Lower leg skin (tissue), 4 donors: Measurements from ENCODE around the gene PTH2. TPM values are rescaled to one million over a fixed set of nuclear protein-coding genes. Genes with fewer than 3 reads are reported as not detected.
"Not testable (repeated sequence)": the region's sequence is repeated elsewhere in the genome, so short reads cannot be mapped to it uniquely, and the experiment has no call there.

Experiments
- DNase-seq, 2 donors: peaks; one replicate each; pipeline ENCODE4 v3.0.0-alpha.2; 2019; ENCODE audit warnings: low spot score in 2 of 2
- H3K4me3 ChIP-seq: fragments of 200-600 bp; sonication (generic); 2 replicates; pipeline ENCODE4 v1.5.1; 2017; ENCODE audit warnings: mild to moderate bottlenecking, low read depth; ENCODE audit not compliant: poor library complexity, severe bottlenecking
- POLR2A ChIP-seq, 2 donors: fragments of 450-650 bp; IDR thresholded peaks; one replicate each; pipeline ENCODE4 v1.6.1; 2016 to 2017; ENCODE audit warnings: antibody characterized with exemption in 2 of 2, mild to moderate bottlenecking in 1 of 2, moderate library complexity in 1 of 2
- WGBS, 2 donors: methylation state at CpG; one replicate each; pipeline ENCODE4 v1.1.5; 2018; 5-methylcytosine and 5-hydroxymethylcytosine counted together
- intact Hi-C: fragments of 100-400 bp; cut with DNase I; formaldehyde crosslinking; loops from one replicate; pipeline ENCODE4 v1.15.0; 2023; ENCODE audit warnings: low total_unique reads
- total RNA-seq, 4 donors: library from RNA; depleted of rRNA; stranded (reverse); fragments of >200 nt; gene quantifications; one replicate each; pipeline ENCODE4 v1.1.0, GENCODE V29; 2016
- TF ChIP-seq, protein P1 (sequence below), 3 donors: fragments of 450-650 bp; IDR thresholded peaks; one replicate each; pipeline ENCODE4 v1.5.1; 2016; ENCODE audit warnings: antibody characterized with exemption in 3 of 3, mild to moderate bottlenecking in 3 of 3, moderate library complexity in 2 of 3

Gene PTH2
- total RNA-seq, 4 donors from 2014 or later, result not detected

DNA sequence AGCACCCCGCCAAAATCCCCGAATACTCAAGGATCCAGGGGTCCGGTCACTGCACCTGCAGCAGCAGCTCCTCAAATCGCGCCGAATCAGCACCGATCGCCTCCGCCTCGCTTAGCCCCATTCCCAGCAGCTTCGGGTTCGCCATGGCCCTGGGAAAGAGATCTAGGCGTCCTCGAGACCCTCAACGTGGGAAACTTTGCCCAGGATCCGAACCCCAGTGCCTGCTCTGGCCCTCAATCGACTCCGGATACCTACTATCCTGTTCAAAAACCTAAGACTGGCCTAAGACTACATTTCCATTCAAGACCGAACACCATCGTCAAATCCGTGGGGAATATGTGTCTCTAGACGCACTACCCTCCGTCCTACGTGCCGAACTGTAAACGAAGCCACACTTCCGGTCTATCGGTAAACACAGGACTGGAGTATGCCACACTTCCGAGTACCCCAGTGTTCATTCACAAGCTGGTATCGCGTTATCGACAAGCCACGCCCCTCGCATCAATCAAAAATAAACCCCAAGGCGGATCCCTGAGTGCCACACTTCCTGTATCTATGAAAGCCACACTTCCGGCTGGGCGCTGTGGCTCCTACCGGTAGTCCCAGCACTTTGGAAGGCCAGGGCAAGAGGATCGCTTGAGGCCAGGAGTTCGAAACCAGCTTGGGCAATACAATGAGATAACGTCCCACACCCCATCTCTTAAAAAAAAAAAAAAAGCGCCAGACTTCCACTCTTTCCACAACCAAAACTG is 28.4 kb upstream of the PTH2 start, which contains the start of gene PIH1D1:
PIH1D1 (minus strand) TSS at position 385 of the 752 bp plus-strand sequence; CDS start at position 145, 240 bp downstream.
- 1 to 2% methylated on average over 42 of the region's 42 CpGs for WGBS, 2 donors
- DNase-seq, result peak; percentile 99
- H3K4me3 ChIP-seq, result peak within 1 kb of the TSS; percentile 50
- TF ChIP-seq POLR2A (IDR thresholded peaks at IDR 0.05), result no peak
- TF ChIP-seq, protein P1, sequence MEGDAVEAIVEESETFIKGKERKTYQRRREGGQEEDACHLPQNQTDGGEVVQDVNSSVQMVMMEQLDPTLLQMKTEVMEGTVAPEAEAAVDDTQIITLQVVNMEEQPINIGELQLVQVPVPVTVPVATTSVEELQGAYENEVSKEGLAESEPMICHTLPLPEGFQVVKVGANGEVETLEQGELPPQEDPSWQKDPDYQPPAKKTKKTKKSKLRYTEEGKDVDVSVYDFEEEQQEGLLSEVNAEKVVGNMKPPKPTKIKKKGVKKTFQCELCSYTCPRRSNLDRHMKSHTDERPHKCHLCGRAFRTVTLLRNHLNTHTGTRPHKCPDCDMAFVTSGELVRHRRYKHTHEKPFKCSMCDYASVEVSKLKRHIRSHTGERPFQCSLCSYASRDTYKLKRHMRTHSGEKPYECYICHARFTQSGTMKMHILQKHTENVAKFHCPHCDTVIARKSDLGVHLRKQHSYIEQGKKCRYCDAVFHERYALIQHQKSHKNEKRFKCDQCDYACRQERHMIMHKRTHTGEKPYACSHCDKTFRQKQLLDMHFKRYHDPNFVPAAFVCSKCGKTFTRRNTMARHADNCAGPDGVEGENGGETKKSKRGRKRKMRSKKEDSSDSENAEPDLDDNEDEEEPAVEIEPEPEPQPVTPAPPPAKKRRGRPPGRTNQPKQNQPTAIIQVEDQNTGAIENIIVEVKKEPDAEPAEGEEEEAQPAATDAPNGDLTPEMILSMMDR (IDR thresholded peaks at IDR 0.05), result no peak
- intact Hi-C loops, result no loop called here

DNA sequence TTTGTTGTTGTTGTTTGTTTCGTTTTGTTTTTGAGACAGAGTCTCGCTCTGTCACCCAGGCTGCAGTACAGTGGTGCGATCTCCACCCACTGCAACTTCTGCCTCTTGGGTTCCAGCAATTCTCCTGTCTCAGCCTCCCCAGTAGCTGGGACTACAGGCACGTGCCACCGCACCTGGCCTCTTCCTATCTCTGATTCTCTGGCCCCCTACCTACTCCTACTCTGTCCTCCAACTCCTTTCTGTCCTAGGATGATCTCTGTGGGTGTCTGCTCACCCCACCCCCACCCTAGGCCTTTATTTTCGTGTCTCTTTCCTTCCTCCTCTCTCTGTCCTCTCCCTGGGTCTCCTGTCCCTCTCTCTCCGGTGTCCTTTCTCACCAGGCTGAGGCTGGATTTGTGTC is 27.2 kb upstream of the PTH2 start:
- TF ChIP-seq, protein P1 (IDR thresholded peaks at IDR 0.05), result no peak
- TF ChIP-seq POLR2A (IDR thresholded peaks at IDR 0.05), result no peak
- DNase-seq, result no peak
- 83% methylated on average over 7 of the region's 7 CpGs for WGBS, 2 donors
- H3K4me3 ChIP-seq, result no peak overlapping the region
- intact Hi-C loops, result no loop called here

DNA sequence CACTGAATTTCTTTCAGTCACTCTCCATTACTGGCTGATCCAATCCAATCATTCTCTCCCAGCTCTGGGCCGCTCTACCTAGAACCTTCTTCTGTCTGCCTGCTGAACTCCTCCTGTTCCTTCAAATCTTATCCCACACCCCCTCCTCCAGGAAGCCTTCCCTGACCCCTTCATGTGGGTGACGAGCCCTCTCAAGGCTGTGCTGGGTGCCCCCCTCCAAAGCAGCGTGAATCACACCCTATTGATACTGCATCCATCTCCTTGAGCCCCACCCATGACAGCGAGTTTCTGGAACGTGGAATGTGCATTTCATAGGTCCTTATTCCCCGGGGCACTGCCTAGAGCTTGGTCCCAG is 25.2 kb upstream of the PTH2 start:
- TF ChIP-seq, protein P1 (IDR thresholded peaks at IDR 0.05), result no peak
- TF ChIP-seq POLR2A (IDR thresholded peaks at IDR 0.05), result no peak
- intact Hi-C loops, result no loop called here
- no peak overlapping the region for H3K4me3 ChIP-seq
- 89% methylated on average over 6 of the region's 6 CpGs for WGBS, 2 donors
- DNase-seq, result no peak

DNA sequence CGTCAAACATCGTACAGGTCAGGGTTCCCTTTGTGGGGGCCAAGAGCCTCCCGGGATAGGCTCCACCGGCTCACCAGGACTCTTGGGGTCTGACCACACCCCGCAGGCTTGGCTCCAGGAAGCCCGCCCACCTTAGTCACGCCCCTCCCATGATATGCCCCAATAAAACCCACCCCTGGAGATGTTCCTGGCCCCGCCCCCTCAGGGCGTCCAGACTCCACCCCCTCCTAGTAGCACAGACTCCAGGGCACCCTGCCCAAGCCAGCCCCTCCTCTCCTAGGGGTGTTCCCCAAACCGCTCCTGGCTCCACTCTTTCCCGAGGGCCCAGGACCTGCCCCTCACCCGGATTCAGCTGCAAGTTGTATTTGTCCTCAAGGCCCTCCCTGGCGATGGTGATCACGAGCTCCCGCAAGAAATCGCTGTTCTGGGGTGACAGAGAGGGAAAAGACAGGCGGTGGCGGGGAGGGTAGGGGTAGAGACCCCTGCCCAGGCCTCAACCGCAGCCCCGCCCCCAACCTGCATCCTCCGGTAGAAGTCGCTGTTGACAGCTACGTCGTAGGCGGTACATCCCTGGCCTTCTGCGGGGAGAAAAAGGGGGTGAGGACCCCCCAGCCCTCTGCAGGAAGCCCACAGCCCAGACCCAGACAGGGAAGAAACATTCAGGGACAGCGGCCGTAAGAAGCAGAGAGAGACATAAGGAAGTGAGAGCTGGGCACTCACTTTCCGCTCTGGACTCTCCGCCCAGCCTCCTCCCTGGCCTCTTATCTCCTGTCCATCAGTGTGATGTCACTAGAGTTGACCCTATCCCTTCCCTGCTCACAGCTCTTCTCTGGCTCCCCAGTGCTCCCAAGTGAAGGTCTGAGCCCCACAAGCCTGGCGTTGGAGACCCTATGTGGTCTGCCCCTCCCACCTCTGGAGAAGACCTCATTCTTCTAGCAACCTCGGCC is 24.5 kb upstream of the PTH2 start:
- no peak for DNase-seq
- intact Hi-C loops, result no loop called here
- H3K4me3 ChIP-seq, result no peak overlapping the region
- TF ChIP-seq, protein P1 (IDR thresholded peaks at IDR 0.05), result no peak
- no peak for TF ChIP-seq POLR2A (IDR thresholded peaks at IDR 0.05)
- 68 to 70% methylated on average over 32 of the region's 32 CpGs for WGBS, 2 donors

DNA sequence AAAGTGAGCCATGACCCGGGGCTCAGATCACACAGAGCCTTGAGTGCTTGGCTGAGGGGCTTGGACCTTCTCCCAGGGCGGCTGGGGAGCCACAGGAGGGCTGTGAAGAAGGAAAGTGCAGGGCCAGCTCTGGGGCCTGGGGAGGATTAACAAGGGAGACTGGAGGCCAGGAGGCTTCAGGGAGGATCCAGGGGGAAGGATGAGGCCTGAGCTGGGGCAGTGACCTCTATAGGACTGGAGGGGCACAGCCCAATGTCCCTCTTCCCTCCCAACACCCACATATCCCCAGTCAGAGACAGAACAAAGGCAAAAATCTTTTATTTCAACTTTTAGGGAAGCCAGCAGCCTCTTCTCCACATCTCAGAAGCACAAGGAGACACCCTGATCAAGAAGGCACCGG is 22.8 kb upstream of the PTH2 start:
- intact Hi-C loops, result no loop called here
- DNase-seq, result no peak
- no peak overlapping the region for H3K4me3 ChIP-seq
- 89% methylated on average over 3 of the region's 3 CpGs for WGBS, 2 donors
- no peak for TF ChIP-seq POLR2A (IDR thresholded peaks at IDR 0.05)
- TF ChIP-seq, protein P1 (IDR thresholded peaks at IDR 0.05), result no peak

DNA sequence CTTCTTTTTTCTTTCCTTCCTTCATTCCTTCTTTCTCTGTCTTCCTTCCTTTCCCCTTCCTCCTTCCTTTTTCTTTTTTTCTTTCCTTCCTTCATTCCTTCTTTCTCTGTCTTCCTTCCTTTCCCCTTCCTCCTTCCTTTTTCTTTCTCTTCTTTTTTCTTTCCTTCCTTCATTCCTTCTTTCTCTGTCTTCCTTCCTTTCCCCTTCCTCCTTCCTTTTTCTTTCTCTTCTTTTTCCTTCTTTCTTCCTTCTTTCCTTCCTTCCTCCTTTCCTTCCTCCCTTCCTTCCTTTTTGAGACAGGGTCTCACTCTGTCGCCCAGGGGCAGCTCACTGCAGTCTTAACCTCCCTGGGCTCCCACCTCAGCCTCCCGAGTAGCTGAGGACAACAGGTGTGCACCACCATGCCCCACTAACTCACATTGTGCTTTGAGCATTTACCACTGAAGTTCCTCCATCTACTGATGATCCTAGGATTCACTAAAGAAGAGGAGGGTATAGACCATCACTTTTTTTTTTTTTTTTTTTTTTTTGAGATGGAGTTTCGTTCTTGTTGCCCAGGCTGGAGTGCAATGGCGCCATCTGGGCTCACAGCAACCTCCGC is 21.0 kb upstream of the PTH2 start:
- WGBS, 2 donors, result 74 to 78% methylated on average over 5 of the region's 5 CpGs
- intact Hi-C loops, DNase-seq, H3K4me3 ChIP-seq: not testable (repeated sequence)
